Thyroid gland (tissue), 4 donors: ENCODE data around the gene BCL10. TPM values are rescaled to one million over a fixed set of nuclear protein-coding genes. Genes with fewer than 3 reads are reported as not detected.
A peak's percentile ranks its signal among the peaks of the same experiment; 100 is the strongest.
"Not testable (repeated sequence)": the region's sequence is repeated elsewhere in the genome, so short reads cannot be mapped to it uniquely, and the experiment has no call there.

Source experiments
- DNase-seq, 2 donors: peaks; one replicate each; pipeline ENCODE4 v3.0.0-alpha.2; 2019
- H3K27ac ChIP-seq, 3 donors: fragments of 200-600 bp; sonication (generic); 1 replicate in 2 of 3; 2 replicates in 1 of 3; pipeline ENCODE4 v1.5.1; 2016 to 2019; ENCODE audit warnings: mild to moderate bottlenecking in 1 of 3, moderate library complexity in 1 of 3
- H3K27me3 ChIP-seq: fragments of 200-600 bp; sonication (generic); one replicate; pipeline ENCODE4 v1.5.1; 2019
- H3K36me3 ChIP-seq, 2 donors: fragments of 200-600 bp; sonication (generic); one replicate each; pipeline ENCODE4 v1.5.1; 2016 to 2019
- H3K4me1 ChIP-seq, 2 donors: fragments of 200-600 bp; sonication (generic); one replicate each; pipeline ENCODE4 v1.5.1; 2017 to 2019
- H3K4me3 ChIP-seq, 3 donors: fragments of 200-600 bp; sonication (generic); replicated peaks in 1 of 3; 1 replicate in 2 of 3; 2 replicates in 1 of 3; pipeline ENCODE4 v1.5.1; 2016; ENCODE audit warnings: mild to moderate bottlenecking in 1 of 3
- H3K9me3 ChIP-seq: fragments of 200-600 bp; sonication (generic); one replicate; pipeline ENCODE4 v1.5.1; 2017
- POLR2A ChIP-seq, 2 donors: fragments of 450-650 bp; IDR thresholded peaks; one replicate each; pipeline ENCODE4 v1.6.1; 2017; ENCODE audit warnings: antibody characterized with exemption in 2 of 2, mild to moderate bottlenecking in 2 of 2, moderate library complexity in 1 of 2
- whole genome bisulfite sequencing, 2 donors: methylation state at CpG; one replicate each; pipeline ENCODE4 v1.1.5; 2017; 5-methylcytosine and 5-hydroxymethylcytosine counted together
- intact Hi-C: fragments of 100-400 bp; cut with DNase I; formaldehyde crosslinking; loops from one replicate; pipeline ENCODE4 v1.15.1; 2023
- total RNA-seq, 4 donors: library from RNA; depleted of rRNA; stranded (reverse); fragments of >200 nt; gene quantifications; one replicate each; pipeline ENCODE4 v1.2.3, GENCODE V29; 2016
- TF ChIP-seq, protein P1 (sequence below), 6 experiments: fragments of 200-600 bp in 3 of 6; fragments of 450-650 bp in 3 of 6; sonication (generic) in 3 of 6; IDR thresholded peaks; one replicate each; pipeline ENCODE4 v1.5.1; 2016 to 2019; ENCODE audit warnings: antibody characterized with exemption in 6 of 6, mild to moderate bottlenecking in 2 of 6, inconsistent platforms in 1 of 6, moderate library complexity in 1 of 6

BCL10 gene
- total RNA-seq, 4 donors from 2014 or later, result 13.6 to 28.5 (median 15.1) TPM

DNA sequence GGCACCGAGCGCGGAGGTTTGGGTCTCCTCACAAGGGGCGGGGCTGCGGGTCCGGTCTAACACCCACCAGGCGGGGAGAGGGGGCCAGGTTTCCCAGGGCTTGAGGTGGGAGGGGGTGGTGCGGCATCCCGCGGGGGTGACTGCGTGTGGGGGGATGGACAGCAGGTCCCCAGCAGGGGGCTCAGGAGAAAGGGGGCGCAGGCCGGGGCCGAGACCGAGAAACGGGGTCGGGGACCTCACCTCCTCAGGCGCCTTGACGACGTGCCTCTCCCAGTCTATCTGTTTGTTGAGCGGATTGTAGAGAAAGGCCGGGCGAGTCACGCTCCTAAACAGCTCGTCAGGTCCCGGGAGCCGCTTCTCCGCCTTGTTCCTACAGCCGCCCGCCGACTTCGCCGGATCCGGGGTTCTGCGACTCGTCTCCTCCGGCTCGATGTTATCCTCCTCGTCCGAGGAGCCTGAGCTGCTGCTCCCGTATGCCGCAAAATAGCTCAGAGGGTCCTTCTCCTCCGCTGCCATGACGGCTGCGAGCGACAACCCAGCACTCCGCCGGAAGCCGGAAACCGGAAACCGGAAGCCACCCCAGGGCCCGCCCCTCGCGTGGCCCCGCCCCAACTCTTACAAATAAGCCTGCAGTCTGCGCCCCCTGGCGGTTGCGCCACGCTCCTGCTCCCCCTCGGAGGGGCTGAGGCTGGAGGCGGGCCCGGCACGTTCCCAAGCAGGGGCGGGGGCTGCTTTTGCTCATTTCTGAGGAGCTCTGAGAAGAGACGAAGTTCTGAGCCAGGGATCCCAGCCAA lies 17.1 kb downstream of the BCL10 start, which contains the start of gene C1orf52:
Gene C1orf52, minus strand, starts transcription at position 545 of the 794 bp plus-strand sequence. Its CDS starts 29 bp downstream, at position 516.
- Histone ChIP-seq H3K4me1 (peaks cover 0 to 11% of the 10 kb centered on the region in 2 donors), H3K9me3 (no peaks in the 10 kb centered on the region), H3K27ac (peak within 1 kb of the TSS; percentile 54 to 82 (median 55)), H3K4me3 (peak within 1 kb of the TSS; percentile 0 to 87 (median 69)), H3K27me3 (no peaks in the 10 kb centered on the region), H3K36me3 (peaks cover 3 to 7% of the 10 kb centered on the region in 2 donors)
- DNase-seq, result peak; percentile 95 to 96
- intact Hi-C loops, result loop anchor here (5.0 kb wide), 3 partner anchors 57 to 312 kb away; partner anchors contain the start of gene SYDE2
- WGBS, 2 donors, result 0 to 1% methylated on average over 24 of the region's 65 CpGs
- TF ChIP-seq, protein P1, sequence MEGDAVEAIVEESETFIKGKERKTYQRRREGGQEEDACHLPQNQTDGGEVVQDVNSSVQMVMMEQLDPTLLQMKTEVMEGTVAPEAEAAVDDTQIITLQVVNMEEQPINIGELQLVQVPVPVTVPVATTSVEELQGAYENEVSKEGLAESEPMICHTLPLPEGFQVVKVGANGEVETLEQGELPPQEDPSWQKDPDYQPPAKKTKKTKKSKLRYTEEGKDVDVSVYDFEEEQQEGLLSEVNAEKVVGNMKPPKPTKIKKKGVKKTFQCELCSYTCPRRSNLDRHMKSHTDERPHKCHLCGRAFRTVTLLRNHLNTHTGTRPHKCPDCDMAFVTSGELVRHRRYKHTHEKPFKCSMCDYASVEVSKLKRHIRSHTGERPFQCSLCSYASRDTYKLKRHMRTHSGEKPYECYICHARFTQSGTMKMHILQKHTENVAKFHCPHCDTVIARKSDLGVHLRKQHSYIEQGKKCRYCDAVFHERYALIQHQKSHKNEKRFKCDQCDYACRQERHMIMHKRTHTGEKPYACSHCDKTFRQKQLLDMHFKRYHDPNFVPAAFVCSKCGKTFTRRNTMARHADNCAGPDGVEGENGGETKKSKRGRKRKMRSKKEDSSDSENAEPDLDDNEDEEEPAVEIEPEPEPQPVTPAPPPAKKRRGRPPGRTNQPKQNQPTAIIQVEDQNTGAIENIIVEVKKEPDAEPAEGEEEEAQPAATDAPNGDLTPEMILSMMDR (IDR thresholded peaks at IDR 0.05), result peak; percentile 92 to 100 (median 98)
- TF ChIP-seq POLR2A (IDR thresholded peaks at IDR 0.05), result peak in 1 of 2 donors; percentile 75

DNA sequence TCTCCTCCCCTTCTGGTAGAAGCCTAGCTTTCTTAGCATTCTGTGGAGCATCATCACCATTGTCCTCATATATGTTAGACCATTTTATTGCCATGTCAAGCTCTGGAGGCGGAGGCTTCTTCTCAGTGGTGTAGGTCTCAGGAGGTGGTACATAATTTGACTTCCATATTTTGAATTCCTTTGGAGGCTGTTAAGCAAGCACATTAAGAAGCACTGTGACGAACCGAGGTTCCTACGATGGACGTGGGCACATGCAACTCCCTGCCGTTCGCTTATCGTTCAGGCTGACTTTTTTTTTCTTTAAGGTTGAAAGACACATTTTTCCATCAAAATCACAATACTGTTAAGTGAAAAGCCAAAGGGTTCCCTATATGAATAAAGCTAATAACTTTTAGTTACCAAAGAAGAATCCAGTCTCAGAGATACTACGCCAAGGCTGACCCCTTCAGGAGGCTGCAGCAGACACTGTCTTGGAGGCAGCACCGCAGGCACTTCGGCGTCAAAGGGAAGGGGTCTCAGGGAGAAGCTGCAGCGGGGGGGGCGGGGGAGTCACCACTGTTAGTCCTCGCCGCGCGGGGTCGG lies 17.8 kb downstream of the BCL10 start:
- Histone ChIP-seq H3K4me1 (peaks cover 0 to 11% of the 10 kb centered on the region in 2 donors), H3K9me3 (no peaks in the 10 kb centered on the region), H3K36me3 (peaks cover 3 to 7% of the 10 kb centered on the region in 2 donors), H3K27me3 (no peaks in the 10 kb centered on the region), H3K4me3 (peak overlapping the region; percentile 0 to 87 (median 69)), H3K27ac (peak overlapping the region in 1 of 3 donors; percentile 55)
- intact Hi-C loops, result loop anchor here (5.0 kb wide), 3 partner anchors 56 to 311 kb away; partner anchors contain the start of gene SYDE2
- no peak for DNase-seq
- 9 to 14% methylated on average over 10 to 13 of the region's 19 CpGs for WGBS, 2 donors
- no peak for TF ChIP-seq POLR2A (IDR thresholded peaks at IDR 0.05)
- TF ChIP-seq, protein P1 (IDR thresholded peaks at IDR 0.05), result no peak

DNA sequence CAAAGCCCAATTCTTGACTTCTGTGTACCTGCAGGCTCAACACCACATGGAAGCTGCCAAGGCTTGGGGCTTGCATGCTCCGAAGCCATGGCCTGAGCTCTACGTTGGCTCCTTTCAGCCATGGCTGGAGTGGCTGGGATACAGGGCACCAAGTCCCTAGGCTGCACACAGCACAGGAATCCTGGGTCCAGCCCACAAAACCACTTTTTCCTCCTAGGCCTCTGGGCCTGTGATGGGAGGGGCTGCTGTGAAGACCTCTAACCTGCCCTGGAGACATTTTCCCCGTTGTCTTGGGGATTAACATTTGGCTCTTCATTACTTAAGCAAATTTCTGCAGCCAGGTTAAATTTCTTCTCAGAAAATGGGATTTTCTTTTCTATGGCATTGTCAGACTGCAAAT lies 27.4 kb downstream of the BCL10 start:
- H3K9me3 ChIP-seq, H3K4me3 ChIP-seq, H3K27ac ChIP-seq, H3K4me1 ChIP-seq, DNase-seq, H3K36me3 ChIP-seq, H3K27me3 ChIP-seq, intact Hi-C loops: not testable (repeated sequence)
- WGBS, 2 donors, result 92 to 98% methylated on average over 1 to 3 of the region's 3 CpGs

DNA sequence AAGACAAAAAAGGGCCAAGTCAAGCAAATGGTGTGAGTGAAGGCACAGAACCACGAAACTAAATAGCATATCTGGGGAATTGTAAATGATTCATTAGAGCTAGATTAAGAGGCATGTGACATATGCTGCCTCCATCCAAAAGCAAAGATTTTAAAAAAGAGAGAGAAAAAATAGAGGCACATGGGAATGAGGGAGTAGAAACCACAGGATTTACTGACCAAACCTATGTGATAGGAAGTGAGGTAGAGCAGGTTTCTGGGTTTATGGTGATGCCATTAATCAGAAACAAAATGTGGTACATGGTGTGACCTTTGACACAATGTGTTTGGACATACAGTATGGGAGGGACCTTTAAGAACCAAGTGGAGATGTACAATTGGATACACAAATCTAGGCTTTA lies 30.5 kb downstream of the BCL10 start:
- DNase-seq, result no peak
- Histone ChIP-seq H3K4me1 (no peaks in the 10 kb centered on the region), H3K36me3 (no peaks in the 10 kb centered on the region), H3K27me3 (no peaks in the 10 kb centered on the region), H3K27ac (no peak overlapping the region), H3K9me3 (no peaks in the 10 kb centered on the region), H3K4me3 (no peak overlapping the region)
- intact Hi-C loops, result no loop called here
- TF ChIP-seq, protein P1 (IDR thresholded peaks at IDR 0.05), result no peak
- no peak for TF ChIP-seq POLR2A (IDR thresholded peaks at IDR 0.05)
- WGBS, 2 donors, result 88 to 90% methylated on average over 1 of the region's 1 CpG

DNA sequence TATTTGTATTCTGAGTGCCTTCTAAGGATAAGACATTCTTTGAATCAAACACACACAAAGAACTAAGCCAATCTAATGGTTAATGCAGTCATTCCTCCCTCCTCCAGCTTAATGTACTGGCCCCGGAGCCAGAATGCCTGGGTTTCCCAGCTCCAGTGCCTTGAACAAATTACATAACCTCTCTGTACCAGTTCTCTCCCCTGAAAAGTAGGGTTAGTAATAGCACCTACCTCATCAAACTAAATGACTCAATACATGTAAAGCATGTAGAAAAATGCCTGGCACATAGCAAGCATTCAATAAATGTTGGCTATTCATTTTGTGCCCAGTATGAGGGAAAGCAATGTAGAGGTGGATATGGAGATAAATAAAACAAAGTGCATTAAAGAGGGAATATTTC lies 31.0 kb downstream of the BCL10 start:
- Histone ChIP-seq H3K4me3 (no peak overlapping the region), H3K4me1 (peaks cover 0 to 4% of the 10 kb centered on the region in 2 donors), H3K36me3 (no peaks in the 10 kb centered on the region), H3K9me3 (no peaks in the 10 kb centered on the region), H3K27me3 (no peaks in the 10 kb centered on the region), H3K27ac (no peak overlapping the region)
- 75 to 95% methylated on average over 1 of the region's 1 CpG for WGBS, 2 donors
- DNase-seq, result no peak
- intact Hi-C loops, result no loop called here
- TF ChIP-seq, protein P1 (IDR thresholded peaks at IDR 0.05), result no peak
- TF ChIP-seq POLR2A (IDR thresholded peaks at IDR 0.05), result no peak
